DND-41 (cell line): ENCODE measurements around the gene RANBP3L.
"Not testable (repeated sequence)": the region's sequence is repeated elsewhere in the genome, so short reads cannot be mapped to it uniquely, and the experiment has no call there.

Experiments used
- EZH2 ChIP-seq: IDR thresholded peaks from 3 replicates; pipeline ENCODE4 v1.6.1; 2012; ENCODE audit warnings: borderline replicate concordance, low read depth, mild to moderate bottlenecking, moderate library complexity, low read length, inconsistent platforms; ENCODE audit not compliant: severe bottlenecking
- TF ChIP-seq, protein P1 (sequence below): IDR thresholded peaks from 2 replicates; pipeline ENCODE4 v1.5.1; 2012; ENCODE audit warnings: borderline replicate concordance, low read length, moderate library complexity, mild to moderate bottlenecking; ENCODE audit not compliant: poor library complexity, severe bottlenecking; ENCODE audit errors: extremely low read depth

DNA sequence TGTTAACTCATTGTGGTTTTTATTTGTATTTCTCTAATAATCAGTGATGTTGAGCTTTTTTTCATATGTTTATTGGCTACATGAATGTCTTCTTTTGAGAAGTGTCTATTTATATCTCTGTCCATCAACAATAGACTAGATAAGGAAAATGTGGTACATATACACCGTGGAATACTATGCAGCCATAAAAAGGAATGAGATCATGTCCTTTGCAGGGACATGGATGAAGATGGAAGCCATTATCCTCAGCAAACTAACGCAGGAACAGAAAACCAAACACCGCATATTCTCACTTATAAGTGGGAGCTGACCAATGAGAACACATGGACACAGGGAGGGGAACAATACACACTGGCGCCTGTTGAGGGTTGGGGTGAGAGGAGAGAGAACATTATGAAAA, 40.0 kb upstream of the RANBP3L start:
- TF ChIP-seq, protein P1, sequence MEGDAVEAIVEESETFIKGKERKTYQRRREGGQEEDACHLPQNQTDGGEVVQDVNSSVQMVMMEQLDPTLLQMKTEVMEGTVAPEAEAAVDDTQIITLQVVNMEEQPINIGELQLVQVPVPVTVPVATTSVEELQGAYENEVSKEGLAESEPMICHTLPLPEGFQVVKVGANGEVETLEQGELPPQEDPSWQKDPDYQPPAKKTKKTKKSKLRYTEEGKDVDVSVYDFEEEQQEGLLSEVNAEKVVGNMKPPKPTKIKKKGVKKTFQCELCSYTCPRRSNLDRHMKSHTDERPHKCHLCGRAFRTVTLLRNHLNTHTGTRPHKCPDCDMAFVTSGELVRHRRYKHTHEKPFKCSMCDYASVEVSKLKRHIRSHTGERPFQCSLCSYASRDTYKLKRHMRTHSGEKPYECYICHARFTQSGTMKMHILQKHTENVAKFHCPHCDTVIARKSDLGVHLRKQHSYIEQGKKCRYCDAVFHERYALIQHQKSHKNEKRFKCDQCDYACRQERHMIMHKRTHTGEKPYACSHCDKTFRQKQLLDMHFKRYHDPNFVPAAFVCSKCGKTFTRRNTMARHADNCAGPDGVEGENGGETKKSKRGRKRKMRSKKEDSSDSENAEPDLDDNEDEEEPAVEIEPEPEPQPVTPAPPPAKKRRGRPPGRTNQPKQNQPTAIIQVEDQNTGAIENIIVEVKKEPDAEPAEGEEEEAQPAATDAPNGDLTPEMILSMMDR: not testable (repeated sequence)
- not testable (repeated sequence) for TF ChIP-seq EZH2
